Chondrocyte (in vitro differentiated cells): ENCODE results near the gene ZBTB18. TPM values are rescaled to one million over a fixed set of nuclear protein-coding genes. Genes with fewer than 3 reads are reported as not detected.

Source experiments
- DNase-seq: peaks from one replicate; pipeline ENCODE4 v3.0.0; 2021; ENCODE audit warnings: mixed read lengths, low spot score
- H3K27ac Mint-ChIP-seq: one replicate; pipeline ENCODE4 v1.8.0; 2021; ENCODE audit warnings: mild to moderate bottlenecking, moderate library complexity, mixed read lengths; ENCODE audit not compliant: unreplicated experiment
- H3K27me3 Mint-ChIP-seq: 2 replicates; pipeline ENCODE4 v1.8.0; 2021; ENCODE audit warnings: low read depth, mixed read lengths
- H3K36me3 Mint-ChIP-seq: 2 replicates; pipeline ENCODE4 v1.8.0; 2021; ENCODE audit warnings: low read depth, mixed read lengths
- H3K4me1 Mint-ChIP-seq: 2 replicates; pipeline ENCODE4 v1.8.0; 2021; ENCODE audit warnings: low read depth, mild to moderate bottlenecking, mixed read lengths
- H3K4me3 Mint-ChIP-seq: one replicate; pipeline ENCODE4 v1.8.0; 2021; ENCODE audit warnings: mild to moderate bottlenecking, moderate library complexity, mixed read lengths; ENCODE audit not compliant: unreplicated experiment
- H3K9me3 Mint-ChIP-seq: 2 replicates; pipeline ENCODE4 v1.8.0; 2021; ENCODE audit warnings: low read depth, mixed read lengths
- total RNA-seq: library from RNA; stranded (reverse); gene quantifications from 3 replicates; pipeline ENCODE4 v1.2.1, GENCODE V29; 2021
- TF ChIP-seq, protein P1 (sequence below): fragments of 200-600 bp; sonication (generic); IDR thresholded peaks from 2 replicates; pipeline ENCODE4 v1.5.0; 2021; ENCODE audit warnings: antibody characterized with exemption, mild to moderate bottlenecking, moderate library complexity

ZBTB18 gene
- total RNA-seq, 1 donor from 2014 or later, result 21.5 TPM

- no peaks in the 10 kb centered on the region for H3K9me3 Mint-ChIP-seq
- H3K27me3 Mint-ChIP-seq, result no peaks in the 10 kb centered on the region
- H3K36me3 Mint-ChIP-seq, result no peaks in the 10 kb centered on the region
- TF ChIP-seq, protein P1, sequence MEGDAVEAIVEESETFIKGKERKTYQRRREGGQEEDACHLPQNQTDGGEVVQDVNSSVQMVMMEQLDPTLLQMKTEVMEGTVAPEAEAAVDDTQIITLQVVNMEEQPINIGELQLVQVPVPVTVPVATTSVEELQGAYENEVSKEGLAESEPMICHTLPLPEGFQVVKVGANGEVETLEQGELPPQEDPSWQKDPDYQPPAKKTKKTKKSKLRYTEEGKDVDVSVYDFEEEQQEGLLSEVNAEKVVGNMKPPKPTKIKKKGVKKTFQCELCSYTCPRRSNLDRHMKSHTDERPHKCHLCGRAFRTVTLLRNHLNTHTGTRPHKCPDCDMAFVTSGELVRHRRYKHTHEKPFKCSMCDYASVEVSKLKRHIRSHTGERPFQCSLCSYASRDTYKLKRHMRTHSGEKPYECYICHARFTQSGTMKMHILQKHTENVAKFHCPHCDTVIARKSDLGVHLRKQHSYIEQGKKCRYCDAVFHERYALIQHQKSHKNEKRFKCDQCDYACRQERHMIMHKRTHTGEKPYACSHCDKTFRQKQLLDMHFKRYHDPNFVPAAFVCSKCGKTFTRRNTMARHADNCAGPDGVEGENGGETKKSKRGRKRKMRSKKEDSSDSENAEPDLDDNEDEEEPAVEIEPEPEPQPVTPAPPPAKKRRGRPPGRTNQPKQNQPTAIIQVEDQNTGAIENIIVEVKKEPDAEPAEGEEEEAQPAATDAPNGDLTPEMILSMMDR, result no peak
- H3K4me3 Mint-ChIP-seq, result no peak overlapping the region
- DNase-seq, result no peak
- H3K4me1 Mint-ChIP-seq, result peaks cover 16% of the 10 kb centered on the region
- H3K27ac Mint-ChIP-seq, result no peak overlapping the region
These were observed 40.9 kb upstream of the ZBTB18 start for GRCh38 chr1:244010191-244010590.

DNA sequence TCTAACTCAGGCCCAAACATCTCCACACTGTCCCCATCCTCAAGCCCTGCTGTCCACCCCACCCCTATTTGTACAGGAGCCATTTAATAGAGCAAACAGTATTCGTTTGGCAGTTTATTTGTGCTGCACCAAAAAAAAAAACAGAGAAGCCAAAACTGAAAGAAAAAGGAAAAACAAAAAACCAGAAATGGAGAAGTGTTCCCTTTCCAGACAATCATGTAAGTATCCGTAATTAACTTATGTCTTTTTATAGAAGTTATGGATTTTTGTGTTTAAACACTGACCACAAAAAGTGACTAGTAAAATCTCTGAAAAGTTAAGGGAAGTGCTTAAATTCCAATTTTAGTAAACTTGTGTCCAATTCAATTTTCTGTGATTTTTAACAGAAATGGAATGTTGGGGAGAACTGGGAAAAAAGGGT, 40.4 kb upstream of the ZBTB18 start:
- Mint-ChIP-seq H3K27me3 (no peaks in the 10 kb centered on the region), H3K4me1 (peaks cover 16% of the 10 kb centered on the region), H3K4me3 (no peak overlapping the region), H3K9me3 (no peaks in the 10 kb centered on the region), H3K27ac (no peak overlapping the region), H3K36me3 (no peaks in the 10 kb centered on the region)
- TF ChIP-seq, protein P1, result no peak
- DNase-seq, result no peak

GRCh38 chr1:244011271-244011670, 39.8 kb upstream of the ZBTB18 start:
- Mint-ChIP-seq H3K4me3 (no peak overlapping the region), H3K27me3 (no peaks in the 10 kb centered on the region), H3K27ac (no peak overlapping the region), H3K9me3 (no peaks in the 10 kb centered on the region), H3K36me3 (no peaks in the 10 kb centered on the region), H3K4me1 (peaks cover 16% of the 10 kb centered on the region)
- DNase-seq, result no peak
- TF ChIP-seq, protein P1, result no peak

GRCh38 chr1:244011786-244012185, 39.3 kb upstream of the ZBTB18 start:
- Mint-ChIP-seq H3K9me3 (no peaks in the 10 kb centered on the region), H3K27ac (no peak overlapping the region), H3K36me3 (no peaks in the 10 kb centered on the region), H3K4me3 (no peak overlapping the region), H3K4me1 (peaks cover 16% of the 10 kb centered on the region), H3K27me3 (no peaks in the 10 kb centered on the region)
- TF ChIP-seq, protein P1, result no peak
- no peak for DNase-seq

GRCh38 chr1:244012202-244012601, 38.9 kb upstream of the ZBTB18 start:
- Mint-ChIP-seq H3K4me3 (no peak overlapping the region), H3K9me3 (no peaks in the 10 kb centered on the region), H3K27me3 (no peaks in the 10 kb centered on the region), H3K27ac (no peak overlapping the region), H3K36me3 (no peaks in the 10 kb centered on the region), H3K4me1 (peaks cover 16% of the 10 kb centered on the region)
- TF ChIP-seq, protein P1, result no peak
- DNase-seq, result no peak
